Tibial nerve (tissue), 4 donors: Measurements from ENCODE around the gene MRGPRD. TPM values are rescaled to one million over a fixed set of nuclear protein-coding genes. Genes with fewer than 3 reads are reported as not detected.

ENCODE experiments used
- DNase-seq, 2 donors: peaks; one replicate each; pipeline ENCODE4 v3.0.0-alpha.2; 2019; ENCODE audit warnings: low spot score in 2 of 2
- H3K27ac ChIP-seq, 4 donors: fragments of 200-600 bp; sonication (generic) in 3 of 4; one replicate each; pipeline ENCODE4 v1.5.1; 2017 to 2019; ENCODE audit warnings: mild to moderate bottlenecking in 1 of 4
- H3K27me3 ChIP-seq, 2 donors: fragments of 200-600 bp; sonication (generic) in 1 of 2; one replicate each; pipeline versions ENCODE4 v1.5.1 to v1.6.0; 2017 to 2019
- H3K36me3 ChIP-seq, 3 donors: fragments of 200-600 bp; sonication (generic); one replicate each; pipeline ENCODE4 v1.5.1; 2018 to 2019
- H3K4me1 ChIP-seq, 4 donors: fragments of 200-600 bp; sonication (generic) in 3 of 4; one replicate each; pipeline ENCODE4 v1.5.1; 2017 to 2019
- H3K4me3 ChIP-seq, 4 donors: fragments of 200-600 bp; sonication (generic) in 3 of 4; one replicate each; pipeline ENCODE4 v1.5.1; 2017 to 2019; ENCODE audit warnings: mild to moderate bottlenecking in 1 of 4, moderate library complexity in 1 of 4
- H3K9me3 ChIP-seq, 4 donors: fragments of 200-600 bp; sonication (generic) in 3 of 4; one replicate each; pipeline ENCODE4 v1.5.1; 2017 to 2019
- CTCF ChIP-seq, 5 experiments: fragments of 200-600 bp in 3 of 5; fragments of 450-650 bp in 2 of 5; sonication (generic) in 3 of 5; IDR thresholded peaks; one replicate each; pipeline ENCODE4 v1.5.1; 2016 to 2019; ENCODE audit warnings: antibody characterized with exemption in 5 of 5, mild to moderate bottlenecking in 3 of 5, moderate library complexity in 2 of 5
- EP300 ChIP-seq, 2 donors: sonication (generic); formaldehyde crosslinking; IDR thresholded peaks; one replicate each; pipeline ENCODE4 v1.6.1; 2017; ENCODE audit warnings: antibody characterized with exemption in 2 of 2, mild to moderate bottlenecking in 1 of 2
- POLR2A ChIP-seq, 2 donors: fragments of 450-650 bp; IDR thresholded peaks; one replicate each; pipeline ENCODE4 v1.6.1; 2017; ENCODE audit warnings: antibody characterized with exemption in 2 of 2, mild to moderate bottlenecking in 2 of 2, moderate library complexity in 2 of 2
- WGBS, 2 donors: methylation state at CpG; one replicate each; pipeline ENCODE4 v1.1.5; 2018; 5-methylcytosine and 5-hydroxymethylcytosine counted together
- total RNA-seq, 4 donors: library from RNA; depleted of rRNA; stranded (reverse); fragments of >200 nt; gene quantifications; one replicate each; pipeline ENCODE4 v1.1.0, GENCODE V29; 2016

MRGPRD gene
- total RNA-seq, 4 donors from 2014 or later, result not detected

- 34 to 39% methylated on average over 15 to 18 of the region's 18 CpGs for WGBS, 2 donors
- Histone ChIP-seq H3K27me3 (no peaks in the 10 kb centered on the region), H3K36me3 (peaks cover 0 to 4% (median 0%) of the 10 kb centered on the region in 3 donors), H3K4me3 (no peak overlapping the region), H3K9me3 (no peaks in the 10 kb centered on the region), H3K4me1 (peaks cover 0 to 42% (median 7%) of the 10 kb centered on the region in 4 donors), H3K27ac (peak overlapping the region in 3 of 4 donors; percentile 52 to 76 (median 75))
- DNase-seq, result peak in 1 of 2 donors; percentile 23
- TF ChIP-seq POLR2A (IDR thresholded peaks at IDR 0.05) (no peak), EP300 (IDR thresholded peaks at IDR 0.05) (peak in 1 of 2 donors; percentile 41)
Measured at GRCh38 chr11:68946416-68947090, 34.2 kb downstream of the MRGPRD start.

GRCh38 chr11:68942751-68943271 is 38.0 kb downstream of the MRGPRD start:
- Histone ChIP-seq H3K36me3 (peaks cover 0 to 42% (median 0%) of the 10 kb centered on the region in 3 donors), H3K4me1 (peaks cover 0 to 42% (median 7%) of the 10 kb centered on the region in 4 donors), H3K27ac (peak overlapping the region; percentile 9 to 80 (median 68)), H3K27me3 (no peaks in the 10 kb centered on the region), H3K9me3 (no peaks in the 10 kb centered on the region), H3K4me3 (no peak overlapping the region)
- 31 to 49% methylated on average over 5 to 9 of the region's 9 CpGs for WGBS, 2 donors
- no peak for TF ChIP-seq EP300 (IDR thresholded peaks at IDR 0.05)
- no peak for TF ChIP-seq CTCF (IDR thresholded peaks at IDR 0.05)
- no peak for TF ChIP-seq POLR2A (IDR thresholded peaks at IDR 0.05)
- no peak for DNase-seq

GRCh38 chr11:68942095-68942620 is 38.6 kb downstream of the MRGPRD start:
- peak overlapping the region; percentile 9 to 80 (median 68) for H3K27ac ChIP-seq
- H3K36me3 ChIP-seq, result peaks cover 0 to 48% (median 0%) of the 10 kb centered on the region in 3 donors
- 69 to 79% methylated on average over 11 of the region's 11 CpGs for WGBS, 2 donors
- DNase-seq, result no peak
- no peaks in the 10 kb centered on the region for H3K27me3 ChIP-seq
- TF ChIP-seq POLR2A (IDR thresholded peaks at IDR 0.05), result no peak
- no peak overlapping the region for H3K4me3 ChIP-seq
- H3K4me1 ChIP-seq, result peaks cover 0 to 42% (median 7%) of the 10 kb centered on the region in 4 donors
- H3K9me3 ChIP-seq, result no peaks in the 10 kb centered on the region

- H3K4me1 ChIP-seq, result peaks cover 0 to 35% (median 5%) of the 10 kb centered on the region in 4 donors
- WGBS, 2 donors, result 86 to 93% methylated on average over 14 to 17 of the region's 18 CpGs
- no peak overlapping the region for H3K4me3 ChIP-seq
- no peaks in the 10 kb centered on the region for H3K9me3 ChIP-seq
- H3K27ac ChIP-seq, result peak overlapping the region; percentile 9 to 80 (median 68)
- peaks cover 0 to 55% (median 0%) of the 10 kb centered on the region in 3 donors for H3K36me3 ChIP-seq
- TF ChIP-seq CTCF (IDR thresholded peaks at IDR 0.05) (no peak), EP300 (IDR thresholded peaks at IDR 0.05) (no peak), POLR2A (IDR thresholded peaks at IDR 0.05) (no peak)
- DNase-seq, result no peak
- H3K27me3 ChIP-seq, result no peaks in the 10 kb centered on the region
Measured at GRCh38 chr11:68941324-68942094, 39.3 kb downstream of the MRGPRD start.

- no peak for TF ChIP-seq CTCF (IDR thresholded peaks at IDR 0.05)
- no peak for TF ChIP-seq EP300 (IDR thresholded peaks at IDR 0.05)
- TF ChIP-seq POLR2A (IDR thresholded peaks at IDR 0.05), result no peak
- H3K9me3 ChIP-seq, result no peaks in the 10 kb centered on the region
- no peaks in the 10 kb centered on the region for H3K27me3 ChIP-seq
- no peak for DNase-seq
- peaks cover 0 to 62% (median 2%) of the 10 kb centered on the region in 3 donors for H3K36me3 ChIP-seq
- H3K4me3 ChIP-seq, result no peak overlapping the region
- H3K27ac ChIP-seq, result no peak overlapping the region
- 81 to 87% methylated on average over 20 of the region's 20 CpGs for WGBS, 2 donors
- peaks cover 0 to 28% (median 5%) of the 10 kb centered on the region in 4 donors for H3K4me1 ChIP-seq
Measured at GRCh38 chr11:68940651-68941323, 40.0 kb downstream of the MRGPRD start.
